IMR-90 (cell line): ENCODE data around the gene BGLAP.

Experiments used
- BHLHE40 ChIP-seq: fragments of 150-350 bp; IDR thresholded peaks from 2 replicates; pipeline ENCODE4 v1.6.1; 2016; ENCODE audit warnings: mild to moderate bottlenecking, low read depth, low read length
- CEBPB ChIP-seq: IDR thresholded peaks from 2 replicates; pipeline ENCODE4 v1.6.1; 2012; ENCODE audit warnings: low read depth, low read length, improper control_type of control experiment
- CHD1 ChIP-seq: IDR thresholded peaks from 2 replicates; pipeline ENCODE4 v1.6.1; 2012; ENCODE audit warnings: low read depth, low read length, improper control_type of control experiment
- FOS ChIP-seq: fragments of 150-350 bp; IDR thresholded peaks from 2 replicates; pipeline ENCODE4 v1.6.1; 2016; ENCODE audit warnings: low read depth, low read length
- MAFK ChIP-seq: IDR thresholded peaks from 2 replicates; pipeline ENCODE4 v1.6.1; 2012; ENCODE audit warnings: low read depth, low read length, improper control_type of control experiment
- MAZ ChIP-seq: IDR thresholded peaks from 2 replicates; pipeline ENCODE4 v1.6.1; 2012; ENCODE audit warnings: low read depth, mild to moderate bottlenecking, low read length, improper control_type of control experiment, moderate library complexity, borderline replicate concordance
- NFE2L2 ChIP-seq: fragments of 150-350 bp; IDR thresholded peaks from 2 replicates; pipeline ENCODE4 v1.6.1; 2016; ENCODE audit warnings: low read depth, mild to moderate bottlenecking, low read length
- POLR2A ChIP-seq: IDR thresholded peaks from 2 replicates; pipeline ENCODE4 v1.6.1; 2012; ENCODE audit warnings: mild to moderate bottlenecking, low read depth, low read length
- RAD21 ChIP-seq: IDR thresholded peaks from 2 replicates; pipeline ENCODE4 v1.6.1; 2012; ENCODE audit warnings: low read length, improper control_type of control experiment
- RCOR1 ChIP-seq: IDR thresholded peaks from 2 replicates; pipeline ENCODE4 v1.6.1; 2012; ENCODE audit warnings: mild to moderate bottlenecking, low read length, improper control_type of control experiment; ENCODE audit not compliant: insufficient replicate concordance
- RFX5 ChIP-seq: IDR thresholded peaks from 2 replicates; pipeline ENCODE4 v1.8.0; 2012; ENCODE audit warnings: low read depth, mild to moderate bottlenecking, low read length, moderate library complexity
- SMC3 ChIP-seq: fragments of 150-350 bp; IDR thresholded peaks from 2 replicates; pipeline ENCODE4 v1.6.1; 2016; ENCODE audit warnings: low read depth, mild to moderate bottlenecking, antibody characterized with exemption, low read length, moderate library complexity
- USF2 ChIP-seq: fragments of 150-350 bp; IDR thresholded peaks from 2 replicates; pipeline ENCODE4 v1.6.1; 2017; ENCODE audit warnings: mild to moderate bottlenecking, antibody characterized with exemption, low read length, low read depth
- TF ChIP-seq, protein P1 (sequence below): conservative IDR thresholded peaks from 2 replicates; pipeline ENCODE4 v1.5.1; 2012; ENCODE audit warnings: mild to moderate bottlenecking, low read depth, low read length, improper control_type of control experiment

GRCh38 chr1:156291226-156292061, 49.5 kb downstream of the BGLAP start:
- TF ChIP-seq, protein P1, sequence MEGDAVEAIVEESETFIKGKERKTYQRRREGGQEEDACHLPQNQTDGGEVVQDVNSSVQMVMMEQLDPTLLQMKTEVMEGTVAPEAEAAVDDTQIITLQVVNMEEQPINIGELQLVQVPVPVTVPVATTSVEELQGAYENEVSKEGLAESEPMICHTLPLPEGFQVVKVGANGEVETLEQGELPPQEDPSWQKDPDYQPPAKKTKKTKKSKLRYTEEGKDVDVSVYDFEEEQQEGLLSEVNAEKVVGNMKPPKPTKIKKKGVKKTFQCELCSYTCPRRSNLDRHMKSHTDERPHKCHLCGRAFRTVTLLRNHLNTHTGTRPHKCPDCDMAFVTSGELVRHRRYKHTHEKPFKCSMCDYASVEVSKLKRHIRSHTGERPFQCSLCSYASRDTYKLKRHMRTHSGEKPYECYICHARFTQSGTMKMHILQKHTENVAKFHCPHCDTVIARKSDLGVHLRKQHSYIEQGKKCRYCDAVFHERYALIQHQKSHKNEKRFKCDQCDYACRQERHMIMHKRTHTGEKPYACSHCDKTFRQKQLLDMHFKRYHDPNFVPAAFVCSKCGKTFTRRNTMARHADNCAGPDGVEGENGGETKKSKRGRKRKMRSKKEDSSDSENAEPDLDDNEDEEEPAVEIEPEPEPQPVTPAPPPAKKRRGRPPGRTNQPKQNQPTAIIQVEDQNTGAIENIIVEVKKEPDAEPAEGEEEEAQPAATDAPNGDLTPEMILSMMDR: no peak
- TF ChIP-seq MAZ (no peak), POLR2A (no peak), SMC3 (no peak), CHD1 (no peak), MAFK (no peak), CEBPB (no peak), RAD21 (no peak), RCOR1 (no peak), NFE2L2 (no peak), FOS (no peak), RFX5 (no peak), USF2 (no peak), BHLHE40 (no peak)
